ENCODE data around the gene MLLT1.

Gene MLLT1

GRCh38 chr19:6267552-6268381, 12.0 kb downstream of the MLLT1 start:
- H3K27me3 ChIP-seq (ENCODE audit: insufficient read depth, low read length, poor library complexity, severe bottlenecking), result no peaks in the 10 kb centered on the region
- peaks cover 20% of the 10 kb centered on the region for H4K20me1 ChIP-seq (ENCODE audit: insufficient read depth, low read length, poor library complexity, severe bottlenecking)
- no peaks in the 10 kb centered on the region for H3K9me2 ChIP-seq (replicated peaks; ENCODE audit: low read depth, low read length)
- H3K9me3 ChIP-seq (ENCODE audit: insufficient read depth, low read depth, low read length), result no peaks in the 10 kb centered on the region
- H3K36me3 ChIP-seq (ENCODE audit: insufficient read depth, low read length), result peaks cover 62% of the 10 kb centered on the region; the same call in 1 of the 2 replicates
- H3K4me3 ChIP-seq (ENCODE audit: low read length, poor library complexity, severe bottlenecking), result no peak overlapping the region
- H2AFZ ChIP-seq (ENCODE audit: low read length), result no peak overlapping the region
- H3K9ac ChIP-seq (ENCODE audit: low read depth, low read length, poor library complexity, severe bottlenecking), result no peak overlapping the region
- no peaks in the 10 kb centered on the region for H3F3A ChIP-seq (ENCODE audit: low read depth)
- TF ChIP-seq EZH2phosphoT487 (IDR thresholded peaks at IDR 0.05; ENCODE audit: borderline replicate concordance) (no peak), CTCF (conservative IDR thresholded peaks at IDR 0.05; ENCODE audit: low read length) (no peak)
- no peaks in the 10 kb centered on the region for H3K4me1 ChIP-seq (ENCODE audit: insufficient read depth, low read length, poor library complexity, severe bottlenecking)
- H3K79me2 ChIP-seq (ENCODE audit: insufficient read depth, low read length), result peaks cover 77% of the 10 kb centered on the region
- H3K4me2 ChIP-seq (ENCODE audit: low read depth, low read length, poor library complexity, severe bottlenecking), result no peak overlapping the region

- TF ChIP-seq CTCF (conservative IDR thresholded peaks at IDR 0.05; ENCODE audit: low read length), result no peak
- TF ChIP-seq EZH2phosphoT487 (IDR thresholded peaks at IDR 0.05; ENCODE audit: borderline replicate concordance), result no peak
- no peak overlapping the region for H3K4me3 ChIP-seq (ENCODE audit: low read length, poor library complexity, severe bottlenecking)
- no peaks in the 10 kb centered on the region for H3K9me2 ChIP-seq (replicated peaks; ENCODE audit: low read depth, low read length)
- no peak overlapping the region for H3K9ac ChIP-seq (ENCODE audit: low read depth, low read length, poor library complexity, severe bottlenecking)
- H3K9me3 ChIP-seq (ENCODE audit: insufficient read depth, low read depth, low read length), result no peaks in the 10 kb centered on the region
- peaks cover 47% of the 10 kb centered on the region; the same call in 1 of the 2 replicates for H3K79me2 ChIP-seq (ENCODE audit: insufficient read depth, low read length)
- H3F3A ChIP-seq (ENCODE audit: low read depth), result no peaks in the 10 kb centered on the region
- H3K36me3 ChIP-seq (ENCODE audit: insufficient read depth, low read length), result peaks cover 81% of the 10 kb centered on the region; the same call in 1 of the 2 replicates
- no peaks in the 10 kb centered on the region for H3K4me1 ChIP-seq (ENCODE audit: insufficient read depth, low read length, poor library complexity, severe bottlenecking)
- no peak overlapping the region for H2AFZ ChIP-seq (ENCODE audit: low read length)
- peaks cover 17% of the 10 kb centered on the region for H4K20me1 ChIP-seq (ENCODE audit: insufficient read depth, low read length, poor library complexity, severe bottlenecking)
- no peaks in the 10 kb centered on the region for H3K27me3 ChIP-seq (ENCODE audit: insufficient read depth, low read length, poor library complexity, severe bottlenecking)
- no peak overlapping the region for H3K4me2 ChIP-seq (ENCODE audit: low read depth, low read length, poor library complexity, severe bottlenecking)
Measured at GRCh38 chr19:6264803-6265202, 15.0 kb downstream of the MLLT1 start.

- Histone ChIP-seq H3K9me2 (replicated peaks; ENCODE audit: low read depth, low read length) (no peaks in the 10 kb centered on the region), H3K4me2 (ENCODE audit: low read depth, low read length, poor library complexity, severe bottlenecking) (no peak overlapping the region), H3K9me3 (ENCODE audit: insufficient read depth, low read depth, low read length) (no peaks in the 10 kb centered on the region), H4K20me1 (ENCODE audit: insufficient read depth, low read length, poor library complexity, severe bottlenecking) (peaks cover 17% of the 10 kb centered on the region), H2AFZ (ENCODE audit: low read length) (no peak overlapping the region), H3K4me3 (ENCODE audit: low read length, poor library complexity, severe bottlenecking) (no peak overlapping the region), H3K79me2 (ENCODE audit: insufficient read depth, low read length) (peaks cover 47% of the 10 kb centered on the region; the same call in 1 of the 2 replicates), H3K27me3 (ENCODE audit: insufficient read depth, low read length, poor library complexity, severe bottlenecking) (no peaks in the 10 kb centered on the region), H3K9ac (ENCODE audit: low read depth, low read length, poor library complexity, severe bottlenecking) (no peak overlapping the region), H3F3A (ENCODE audit: low read depth) (no peaks in the 10 kb centered on the region), H3K4me1 (ENCODE audit: insufficient read depth, low read length, poor library complexity, severe bottlenecking) (no peaks in the 10 kb centered on the region), H3K36me3 (ENCODE audit: insufficient read depth, low read length) (peaks cover 82% of the 10 kb centered on the region; the same call in 1 of the 2 replicates)
- TF ChIP-seq CTCF (conservative IDR thresholded peaks at IDR 0.05; ENCODE audit: low read length) (no peak), EZH2phosphoT487 (IDR thresholded peaks at IDR 0.05; ENCODE audit: borderline replicate concordance) (no peak)
Measured at GRCh38 chr19:6263735-6264444, 15.9 kb downstream of the MLLT1 start.

Measured in Loucy (cell line).